Caco-2 (cell line): Measurements from ENCODE around the gene CLDN2. TPM values are rescaled to one million over a fixed set of nuclear protein-coding genes. Genes with fewer than 3 reads are reported as not detected.

ENCODE experiments used
- BruUV-seq: library from RNA; stranded (reverse); fragments of 400-500 nt; replicated peaks from 2 replicates; lab custom pipeline; 2021; lab: Mats Ljungman, UMichigan
- CTCF ChIA-PET: fragments of 300-600 bp; sonication (Branson Sonifier 250); formaldehyde crosslinking; loops from one replicate; lab custom pipeline; 2022; ENCODE audit warnings: antibody characterized with exemption; lab: Charles Lee
- POLR2A ChIA-PET: fragments of 300-600 bp; sonication (Branson Sonifier 250); formaldehyde crosslinking; loops from one replicate; lab custom pipeline; 2022; ENCODE audit warnings: antibody characterized with exemption; lab: Charles Lee
- DNase-seq, 2 experiments: peaks; one replicate each; pipeline versions ENCODE4 v3.0.0 to v3.0.0-alpha.2; 2020 to 2022
- H3K27me3 ChIP-seq: replicated peaks from 2 replicates; pipeline ENCODE4 v1.6.0; 2011; ENCODE audit warnings: low read length; ENCODE audit not compliant: control insufficient read depth, insufficient read depth
- H3K36me3 ChIP-seq: 2 replicates; pipeline ENCODE4 v1.5.1; 2011; ENCODE audit warnings: low read length; ENCODE audit not compliant: control insufficient read depth, insufficient read depth
- H3K4me1 ChIP-seq: fragments of 250-450 bp; sonication (Bioruptor Pico); 2 replicates; pipeline ENCODE4 v1.5.1; 2020; ENCODE audit warnings: mild to moderate bottlenecking
- H3K4me3 ChIP-seq: 2 replicates; pipeline ENCODE4 v1.5.1; 2011; ENCODE audit warnings: low read depth, mild to moderate bottlenecking, control low read depth, low read length
- H3K9me3 ChIP-seq: fragments of 250-450 bp; sonication (Bioruptor Pico); 2 replicates; pipeline ENCODE4 v1.5.1; 2020; ENCODE audit warnings: mild to moderate bottlenecking, moderate library complexity
- H3K27ac Mint-ChIP-seq: one replicate; pipeline ENCODE4 v1.8.0; 2022; ENCODE audit warnings: mixed read lengths; ENCODE audit not compliant: unreplicated experiment
- H3K27me3 Mint-ChIP-seq: one replicate; pipeline ENCODE4 v1.8.0; 2022; ENCODE audit warnings: mixed read lengths; ENCODE audit not compliant: insufficient read depth, unreplicated experiment
- H3K36me3 Mint-ChIP-seq: one replicate; pipeline ENCODE4 v1.8.0; 2022; ENCODE audit warnings: mild to moderate bottlenecking, mixed read lengths; ENCODE audit not compliant: insufficient read depth, unreplicated experiment
- H3K4me1 Mint-ChIP-seq: one replicate; pipeline ENCODE4 v1.8.0; 2022; ENCODE audit warnings: low read depth, mixed read lengths; ENCODE audit not compliant: unreplicated experiment
- H3K4me3 Mint-ChIP-seq: one replicate; pipeline ENCODE4 v1.8.0; 2022; ENCODE audit warnings: mild to moderate bottlenecking, moderate library complexity, mixed read lengths; ENCODE audit not compliant: unreplicated experiment
- H3K9me3 Mint-ChIP-seq: one replicate; pipeline ENCODE4 v1.8.0; 2022; ENCODE audit warnings: mixed read lengths; ENCODE audit not compliant: unreplicated experiment
- intact Hi-C: fragments of 100-400 bp; cut with micrococcal nuclease; formaldehyde crosslinking; loops from one replicate; pipeline ENCODE4 v1.10.0; 2022; ENCODE audit not compliant: unreplicated experiment
- total RNA-seq: library from RNA; stranded (reverse); gene quantifications from 2 replicates; pipeline ENCODE4 v1.2.3, GENCODE V29; 2022
- TF ChIP-seq, protein P1 (sequence below), 2 experiments: fragments of 200-600 bp in 1 of 2; IDR thresholded peaks; 1 replicate in 1 of 2; 2 replicates in 1 of 2; pipeline versions ENCODE4 v1.5.1 to v1.8.0; 2011 to 2022; ENCODE audit warnings: antibody characterized with exemption in 1 of 2, control low read depth in 1 of 2, inconsistent platforms in 1 of 2, low read depth in 1 of 2, low read length in 1 of 2, mild to moderate bottlenecking in 1 of 2, moderate library complexity in 1 of 2; ENCODE audit not compliant: insufficient read depth in 1 of 2, severe bottlenecking in 1 of 2, unreplicated experiment in 1 of 2

The CLDN2 gene
- total RNA-seq, 1 experiment from 2014 or later: 2.9 TPM

DNA sequence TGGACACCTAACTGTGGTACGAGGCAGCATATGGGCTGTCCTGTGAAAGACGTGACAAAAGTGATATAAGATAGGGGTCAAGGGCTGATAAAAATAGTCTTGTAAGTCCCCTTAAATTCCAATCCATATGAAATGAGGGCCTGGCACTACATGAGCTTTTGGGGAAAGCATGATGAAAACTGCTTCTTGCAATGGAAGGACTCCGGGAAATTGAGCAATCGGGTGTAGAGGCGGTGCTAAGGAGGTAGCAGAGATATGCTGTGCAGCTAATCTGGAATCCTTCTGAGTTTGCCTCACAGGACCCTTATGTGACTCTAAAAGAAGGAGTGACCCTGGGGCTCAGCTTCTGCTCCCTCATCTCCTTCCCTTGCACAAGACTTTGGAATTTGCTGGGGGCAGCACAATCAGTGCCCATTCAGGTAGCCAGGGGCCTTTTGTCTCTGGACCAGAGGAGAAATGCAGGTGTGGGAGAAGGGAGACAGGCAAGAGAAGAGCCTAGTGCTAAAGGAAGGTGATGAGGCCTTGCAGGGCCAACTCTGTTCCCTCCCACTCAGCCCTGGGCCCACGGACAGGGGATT is 12.8 kb downstream of the CLDN2 start:
- Mint-ChIP-seq H3K4me1 (peaks cover 10% of the 10 kb centered on the region), H3K27ac (peak overlapping the region; percentile 84), H3K4me3 (peak overlapping the region; percentile 50), H3K36me3 (peaks cover 19% of the 10 kb centered on the region), H3K9me3 (no peaks in the 10 kb centered on the region), H3K27me3 (no peaks in the 10 kb centered on the region)
- Histone ChIP-seq H3K9me3 (no peaks in the 10 kb centered on the region), H3K4me3 (no peak overlapping the region), H3K36me3 (peaks cover 1% of the 10 kb centered on the region; the same call in 1 of the 2 replicates), H3K27me3 (no peaks in the 10 kb centered on the region), H3K4me1 (peaks cover 57% of the 10 kb centered on the region)
- DNase-seq: peak; percentile 50 to 69
- intact Hi-C loops: loop anchor here (1.0 kb wide), 3 partner anchors 22 to 35 kb away; no protein-coding TSS in a partner anchor
- POLR2A ChIA-PET: interaction anchor here (0.7 to 1.1 kb wide), 2 partner anchors 29 to 67 kb away, joined by 3 to 4 read pairs; partner anchors contain the start of gene MORC4
- no TSS peak for BruUV-seq
- TF ChIP-seq, protein P1, sequence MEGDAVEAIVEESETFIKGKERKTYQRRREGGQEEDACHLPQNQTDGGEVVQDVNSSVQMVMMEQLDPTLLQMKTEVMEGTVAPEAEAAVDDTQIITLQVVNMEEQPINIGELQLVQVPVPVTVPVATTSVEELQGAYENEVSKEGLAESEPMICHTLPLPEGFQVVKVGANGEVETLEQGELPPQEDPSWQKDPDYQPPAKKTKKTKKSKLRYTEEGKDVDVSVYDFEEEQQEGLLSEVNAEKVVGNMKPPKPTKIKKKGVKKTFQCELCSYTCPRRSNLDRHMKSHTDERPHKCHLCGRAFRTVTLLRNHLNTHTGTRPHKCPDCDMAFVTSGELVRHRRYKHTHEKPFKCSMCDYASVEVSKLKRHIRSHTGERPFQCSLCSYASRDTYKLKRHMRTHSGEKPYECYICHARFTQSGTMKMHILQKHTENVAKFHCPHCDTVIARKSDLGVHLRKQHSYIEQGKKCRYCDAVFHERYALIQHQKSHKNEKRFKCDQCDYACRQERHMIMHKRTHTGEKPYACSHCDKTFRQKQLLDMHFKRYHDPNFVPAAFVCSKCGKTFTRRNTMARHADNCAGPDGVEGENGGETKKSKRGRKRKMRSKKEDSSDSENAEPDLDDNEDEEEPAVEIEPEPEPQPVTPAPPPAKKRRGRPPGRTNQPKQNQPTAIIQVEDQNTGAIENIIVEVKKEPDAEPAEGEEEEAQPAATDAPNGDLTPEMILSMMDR (IDR thresholded peaks at IDR 0.05; ENCODE audit: insufficient read depth in 1 of 2, low read depth in 1 of 2, low read length in 1 of 2, severe bottlenecking in 1 of 2, unreplicated experiment in 1 of 2): no peak
- CTCF ChIA-PET: interaction anchor here (2.1 to 2.4 kb wide), 3 partner anchors 27 to 34 kb away, joined by 8 to 13 read pairs (median 10); no protein-coding TSS in a partner anchor

DNA sequence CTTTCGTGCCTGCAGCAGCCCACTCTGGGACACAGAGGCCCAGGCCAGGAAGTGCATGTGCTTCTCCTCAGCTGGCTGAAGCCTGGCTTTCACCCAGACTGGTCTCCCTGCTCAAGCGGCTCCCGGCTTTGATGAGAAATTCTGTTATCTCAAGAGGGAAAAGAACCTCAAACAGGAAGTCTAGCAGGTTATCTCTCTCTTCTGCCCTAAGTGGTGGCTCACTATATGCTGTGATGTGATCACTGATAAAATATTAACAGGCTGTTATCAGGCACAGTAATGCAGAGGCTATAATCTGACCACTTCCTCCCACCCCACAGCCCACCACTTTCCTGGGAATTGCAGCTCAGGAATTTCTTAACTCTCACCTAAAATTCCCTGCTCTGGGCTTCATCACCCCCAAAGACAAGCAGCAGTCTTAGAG is 13.3 kb downstream of the CLDN2 start:
- DNase-seq: peak; percentile 77 to 87
- Histone ChIP-seq H3K4me3 (no peak overlapping the region), H3K4me1 (peaks cover 53% of the 10 kb centered on the region), H3K9me3 (no peaks in the 10 kb centered on the region), H3K36me3 (peaks cover 1% of the 10 kb centered on the region; the same call in 1 of the 2 replicates), H3K27me3 (no peaks in the 10 kb centered on the region)
- intact Hi-C loops: loop anchor here (1.0 kb wide), 2 partner anchors 22 to 35 kb away; no protein-coding TSS in a partner anchor
- peaks cover 10% of the 10 kb centered on the region for H3K4me1 Mint-ChIP-seq
- no peaks in the 10 kb centered on the region for H3K27me3 Mint-ChIP-seq
- no TSS peak for BruUV-seq
- TF ChIP-seq, protein P1 (IDR thresholded peaks at IDR 0.05; ENCODE audit: insufficient read depth in 1 of 2, low read depth in 1 of 2, low read length in 1 of 2, severe bottlenecking in 1 of 2, unreplicated experiment in 1 of 2): no peak
- peak overlapping the region; percentile 50 for H3K4me3 Mint-ChIP-seq
- H3K36me3 Mint-ChIP-seq: peaks cover 17% of the 10 kb centered on the region
- H3K9me3 Mint-ChIP-seq: no peaks in the 10 kb centered on the region
- H3K27ac Mint-ChIP-seq: peak overlapping the region; percentile 84
- CTCF ChIA-PET: interaction anchor here (2.1 to 2.4 kb wide), 3 partner anchors 26 to 35 kb away, joined by 8 to 13 read pairs (median 10); no protein-coding TSS in a partner anchor
- POLR2A ChIA-PET: no interaction called here

DNA sequence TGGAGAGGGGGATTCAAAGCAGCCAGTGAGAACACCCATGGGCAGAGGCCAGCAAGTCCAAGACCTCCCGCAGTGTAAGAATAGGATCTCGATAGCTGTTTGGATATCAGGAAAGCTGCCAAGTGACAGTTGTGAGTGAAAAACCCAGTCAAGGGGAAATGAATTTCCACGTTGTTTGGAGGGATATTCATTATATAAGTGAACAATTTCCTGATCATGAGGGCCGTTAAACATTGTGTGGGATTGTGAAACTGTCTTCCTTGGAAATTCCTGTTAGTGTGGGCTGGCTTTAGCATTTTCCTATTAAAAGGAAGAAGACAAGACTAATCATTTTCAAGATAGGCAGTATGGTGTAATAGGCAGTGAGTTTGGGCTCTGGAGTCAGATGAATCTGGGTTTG is 15.0 kb downstream of the CLDN2 start:
- Histone ChIP-seq H3K4me1 (peaks cover 47% of the 10 kb centered on the region), H3K27me3 (no peaks in the 10 kb centered on the region), H3K36me3 (peaks cover 1% of the 10 kb centered on the region; the same call in 1 of the 2 replicates), H3K9me3 (no peaks in the 10 kb centered on the region), H3K4me3 (no peak overlapping the region)
- CTCF ChIA-PET: no interaction called here
- POLR2A ChIA-PET: no interaction called here
- H3K27ac Mint-ChIP-seq: no peak overlapping the region
- no peak overlapping the region for H3K4me3 Mint-ChIP-seq
- TF ChIP-seq, protein P1 (IDR thresholded peaks at IDR 0.05; ENCODE audit: insufficient read depth in 1 of 2, low read depth in 1 of 2, low read length in 1 of 2, severe bottlenecking in 1 of 2, unreplicated experiment in 1 of 2): no peak
- BruUV-seq: no TSS peak
- H3K27me3 Mint-ChIP-seq: no peaks in the 10 kb centered on the region
- intact Hi-C loops: no loop called here
- peaks cover 10% of the 10 kb centered on the region for H3K4me1 Mint-ChIP-seq
- peaks cover 17% of the 10 kb centered on the region for H3K36me3 Mint-ChIP-seq
- no peak for DNase-seq
- H3K9me3 Mint-ChIP-seq: no peaks in the 10 kb centered on the region
